ENCODE measurements around the gene DONSON. TPM values are rescaled to one million over a fixed set of nuclear protein-coding genes. Genes with fewer than 3 reads are reported as not detected.
"Not testable (repeated sequence)": the region's sequence is repeated elsewhere in the genome, so short reads cannot be mapped to it uniquely, and the experiment has no call there.

The DONSON gene, protein sequence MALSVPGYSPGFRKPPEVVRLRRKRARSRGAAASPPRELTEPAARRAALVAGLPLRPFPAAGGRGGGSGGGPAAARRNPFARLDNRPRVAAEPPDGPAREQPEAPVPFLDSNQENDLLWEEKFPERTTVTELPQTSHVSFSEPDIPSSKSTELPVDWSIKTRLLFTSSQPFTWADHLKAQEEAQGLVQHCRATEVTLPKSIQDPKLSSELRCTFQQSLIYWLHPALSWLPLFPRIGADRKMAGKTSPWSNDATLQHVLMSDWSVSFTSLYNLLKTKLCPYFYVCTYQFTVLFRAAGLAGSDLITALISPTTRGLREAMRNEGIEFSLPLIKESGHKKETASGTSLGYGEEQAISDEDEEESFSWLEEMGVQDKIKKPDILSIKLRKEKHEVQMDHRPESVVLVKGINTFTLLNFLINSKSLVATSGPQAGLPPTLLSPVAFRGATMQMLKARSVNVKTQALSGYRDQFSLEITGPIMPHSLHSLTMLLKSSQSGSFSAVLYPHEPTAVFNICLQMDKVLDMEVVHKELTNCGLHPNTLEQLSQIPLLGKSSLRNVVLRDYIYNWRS
- total RNA-seq: 10 to 100 TPM; 36.8 to 41.5 TPM

DNA sequence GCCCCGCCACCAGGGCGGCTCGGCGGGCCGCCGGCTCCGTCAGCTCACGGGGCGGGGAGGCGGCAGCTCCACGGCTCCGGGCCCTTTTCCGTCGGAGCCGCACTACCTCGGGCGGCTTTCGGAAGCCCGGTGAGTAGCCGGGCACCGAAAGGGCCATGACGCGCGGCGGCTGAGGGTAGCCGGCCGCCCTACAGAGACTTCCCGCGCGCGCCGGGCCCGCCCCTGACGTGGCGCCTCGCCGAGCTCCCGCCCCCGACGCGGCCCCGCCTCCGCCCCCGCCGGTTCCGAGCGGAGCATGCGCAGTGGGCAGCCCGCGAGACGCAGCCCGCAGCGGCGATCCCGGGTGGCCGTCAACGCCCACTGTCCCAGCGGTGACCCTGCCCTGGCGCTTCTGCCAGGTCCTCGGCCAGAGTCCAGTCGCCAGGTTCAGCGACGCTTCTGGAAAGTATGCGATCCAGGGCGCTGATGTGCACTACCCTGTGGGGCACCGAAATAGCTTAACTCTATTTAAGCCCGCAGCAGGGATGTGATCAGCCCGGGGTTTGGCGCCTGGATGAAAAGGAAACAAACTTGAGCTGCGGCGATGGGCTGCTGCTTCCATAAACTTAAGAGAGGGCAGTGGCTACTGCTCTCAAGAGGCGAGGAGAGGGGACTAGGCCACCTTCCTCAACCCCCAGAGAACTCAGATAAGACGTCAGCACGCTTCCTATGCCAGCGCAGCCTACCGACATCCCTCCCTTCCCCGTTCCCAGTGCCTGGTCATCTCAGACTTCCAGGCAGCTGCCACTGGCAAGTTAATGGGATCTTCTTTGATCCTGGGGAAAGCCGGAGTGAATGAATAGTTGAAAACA lies at the start of gene DONSON:
Gene DONSON (minus strand): TSS at position 200 of the 851 bp plus-strand sequence. CDS start 43 bp downstream, at position 157.
- CTCF ChIA-PET: interaction anchor here (0.9 to 2.7 kb wide), 12 partner anchors 9 to 227 kb away, joined by 3 to 36 read pairs (median 3); partner anchors contain the start of gene TMEM50B
- Mint-ChIP-seq H3K9me3 (no peaks in the 10 kb centered on the region), H3K27me3 (no peaks in the 10 kb centered on the region), H3K36me3 (ENCODE audit: low read depth) (peaks cover 20% of the 10 kb centered on the region), H3K4me3 (peak within 1 kb of the TSS; percentile 93), H3K4me1 (ENCODE audit: low read depth) (peaks cover 15% of the 10 kb centered on the region), H3K27ac (peak within 1 kb of the TSS; percentile 86)
- POLR2A ChIA-PET: interaction anchor here (0.7 to 2.6 kb wide), 11 partner anchors 11 to 97 kb away, joined by 3 to 24 read pairs (median 5); partner anchors contain the start of genes DNAJC28 and SON
- ATAC-seq (peak; percentile 94), DNase-seq (peak; percentile 83)
- intact Hi-C loops (cut with micrococcal nuclease): no loop called here
- TF ChIP-seq, protein P1, sequence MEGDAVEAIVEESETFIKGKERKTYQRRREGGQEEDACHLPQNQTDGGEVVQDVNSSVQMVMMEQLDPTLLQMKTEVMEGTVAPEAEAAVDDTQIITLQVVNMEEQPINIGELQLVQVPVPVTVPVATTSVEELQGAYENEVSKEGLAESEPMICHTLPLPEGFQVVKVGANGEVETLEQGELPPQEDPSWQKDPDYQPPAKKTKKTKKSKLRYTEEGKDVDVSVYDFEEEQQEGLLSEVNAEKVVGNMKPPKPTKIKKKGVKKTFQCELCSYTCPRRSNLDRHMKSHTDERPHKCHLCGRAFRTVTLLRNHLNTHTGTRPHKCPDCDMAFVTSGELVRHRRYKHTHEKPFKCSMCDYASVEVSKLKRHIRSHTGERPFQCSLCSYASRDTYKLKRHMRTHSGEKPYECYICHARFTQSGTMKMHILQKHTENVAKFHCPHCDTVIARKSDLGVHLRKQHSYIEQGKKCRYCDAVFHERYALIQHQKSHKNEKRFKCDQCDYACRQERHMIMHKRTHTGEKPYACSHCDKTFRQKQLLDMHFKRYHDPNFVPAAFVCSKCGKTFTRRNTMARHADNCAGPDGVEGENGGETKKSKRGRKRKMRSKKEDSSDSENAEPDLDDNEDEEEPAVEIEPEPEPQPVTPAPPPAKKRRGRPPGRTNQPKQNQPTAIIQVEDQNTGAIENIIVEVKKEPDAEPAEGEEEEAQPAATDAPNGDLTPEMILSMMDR (IDR thresholded peaks at IDR 0.05): no peak

DNA sequence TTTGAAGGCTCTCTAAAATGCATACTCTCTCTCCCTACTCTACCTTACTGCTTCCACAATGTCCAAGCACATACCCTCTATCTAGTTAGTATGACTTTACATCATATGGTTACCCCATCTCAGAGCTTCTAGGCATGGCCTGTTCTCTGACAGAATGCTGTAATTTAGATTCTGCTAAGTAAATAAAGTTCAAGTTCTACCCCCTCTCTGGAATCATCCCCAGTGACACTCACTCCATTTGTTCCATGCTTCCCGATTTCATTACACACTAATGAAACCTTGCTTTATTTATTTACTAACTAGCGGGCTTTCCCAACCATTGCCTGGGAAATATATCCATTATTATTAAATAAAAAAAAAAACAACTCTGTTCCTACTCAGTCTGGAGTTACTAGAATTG lies 45.8 kb upstream of the DONSON start:
- intact Hi-C loops (cut with micrococcal nuclease): no loop called here
- no peak for DNase-seq
- ChIA-PET CTCF (interaction anchor here (1.0 kb wide), 1 partner anchor 29 kb away, joined by 3 read pairs; no protein-coding TSS in a partner anchor), POLR2A (no interaction called here)
- Mint-ChIP-seq H3K36me3 (ENCODE audit: low read depth) (peaks cover 15% of the 10 kb centered on the region), H3K27me3 (no peaks in the 10 kb centered on the region), H3K9me3 (no peaks in the 10 kb centered on the region), H3K27ac (no peak overlapping the region), H3K4me1 (ENCODE audit: low read depth) (peaks cover 15% of the 10 kb centered on the region), H3K4me3 (no peak overlapping the region)
- no peak for ATAC-seq
- TF ChIP-seq, protein P1 (IDR thresholded peaks at IDR 0.05): no peak

DNA sequence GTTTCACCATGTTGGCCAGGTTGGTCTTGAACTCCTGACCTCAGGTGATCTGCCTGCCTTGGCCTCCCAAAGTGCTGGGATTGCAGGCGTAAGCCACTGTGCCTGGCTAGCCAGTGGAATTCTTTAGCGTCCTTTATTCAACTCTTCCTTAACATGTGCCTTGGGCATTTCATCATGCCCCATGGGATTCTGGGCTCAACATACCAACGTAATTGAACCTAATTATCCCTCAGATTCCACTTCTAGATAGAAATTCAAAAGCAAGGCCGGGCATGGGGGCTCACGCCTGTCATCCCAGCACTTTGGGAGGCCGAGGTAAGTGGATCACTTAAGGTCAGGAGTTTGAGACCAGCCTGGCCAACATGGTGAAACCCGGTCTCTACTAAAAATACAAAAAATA lies 37.7 kb upstream of the DONSON start:
- intact Hi-C loops (cut with micrococcal nuclease); H3K27me3 Mint-ChIP-seq; H3K4me3 Mint-ChIP-seq; H3K9me3 Mint-ChIP-seq; POLR2A ChIA-PET; H3K4me1 Mint-ChIP-seq (ENCODE audit: low read depth); ATAC-seq; DNase-seq; H3K36me3 Mint-ChIP-seq (ENCODE audit: low read depth); H3K27ac Mint-ChIP-seq: not testable (repeated sequence)
- CTCF ChIA-PET: interaction anchor here (1.2 kb wide), 1 partner anchor 20 kb away, joined by 3 read pairs; no protein-coding TSS in a partner anchor

DNA sequence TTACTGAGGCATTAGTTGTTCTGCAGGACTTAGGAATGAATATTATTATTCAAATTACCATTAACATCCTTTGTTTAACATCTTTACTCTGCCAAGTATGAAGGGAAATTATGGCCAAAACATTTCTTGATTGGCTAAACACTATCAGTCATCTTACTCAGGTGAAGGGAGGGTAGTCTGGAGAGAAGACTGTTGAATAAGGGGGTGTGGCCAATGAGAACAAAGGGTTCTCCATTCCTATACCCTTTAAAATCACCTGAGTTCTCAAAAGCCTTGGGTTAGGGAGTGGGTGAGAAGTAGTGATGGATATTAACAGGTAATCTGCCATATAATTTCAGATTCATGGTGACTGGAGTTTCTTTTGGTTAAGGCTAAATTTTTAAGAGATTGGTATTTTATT lies 33.8 kb upstream of the DONSON start:
- H3K27ac Mint-ChIP-seq: no peak overlapping the region
- POLR2A ChIA-PET: no interaction called here

More for the DNA sequence above, 33.8 kb upstream of the DONSON start:
- peaks cover 6% of the 10 kb centered on the region for H3K36me3 Mint-ChIP-seq (ENCODE audit: low read depth)
- CTCF ChIA-PET: interaction anchor here (3.0 kb wide), 1 partner anchor 16 kb away, joined by 21 read pairs; no protein-coding TSS in a partner anchor
- H3K4me3 Mint-ChIP-seq: no peak overlapping the region
- intact Hi-C loops (cut with micrococcal nuclease): no loop called here
- TF ChIP-seq, protein P1 (IDR thresholded peaks at IDR 0.05): no peak
- no peaks in the 10 kb centered on the region for H3K27me3 Mint-ChIP-seq
- H3K4me1 Mint-ChIP-seq (ENCODE audit: low read depth): no peaks in the 10 kb centered on the region
- DNase-seq: no peak
- no peaks in the 10 kb centered on the region for H3K9me3 Mint-ChIP-seq
- no peak for ATAC-seq
